Endothelial cell of umbilical vein (primary cell): ENCODE results near the gene ERVW-1. TPM values are rescaled to one million over a fixed set of nuclear protein-coding genes. Genes with fewer than 3 reads are reported as not detected.

Experiments used
- BruUV-seq: library from RNA; stranded (reverse); fragments of 400-500 nt; replicated peaks from 2 replicates; lab custom pipeline; 2021; lab: Mats Ljungman, UMichigan
- CTCF ChIA-PET: fragments of 300-600, 350-600 bp; sonication (Branson Sonifier 250); formaldehyde crosslinking; loops from one replicate; lab custom pipeline; 2021; ENCODE audit warnings: antibody characterized with exemption, inconsistent platforms; lab: Charles Lee
- POLR2A ChIA-PET: fragments of 300-600, 350-600 bp; sonication (Branson Sonifier 250); formaldehyde crosslinking; loops from one replicate; lab custom pipeline; 2021; ENCODE audit warnings: antibody characterized with exemption, inconsistent platforms; lab: Charles Lee
- DNase-seq: peaks from one replicate; pipeline ENCODE4 v3.0.0-alpha.2; 2011; ENCODE audit warnings: low read depth, low spot score
- FAIRE-seq: peaks from 2 replicates; lab custom pipeline; 2011; peaks lifted over from hg19 to GRCh38; lab: Jason Lieb, UNC
- H2AFZ ChIP-seq: 2 replicates; pipeline ENCODE4 v1.6.0; 2012; ENCODE audit warnings: low read depth, low read length, control low read depth, inconsistent platforms
- H3K27ac ChIP-seq: 2 replicates; pipeline ENCODE4 v1.5.1; 2011; ENCODE audit warnings: low read depth, mild to moderate bottlenecking, control low read depth, low read length, moderate library complexity; ENCODE audit not compliant: insufficient read depth
- H3K27me3 ChIP-seq, 2 experiments: 2 replicates each; pipeline versions ENCODE4 v1.6.0 to v1.6.1; 2011; ENCODE audit warnings: low read length in 2 of 2, mixed read lengths in 1 of 2; ENCODE audit not compliant: control insufficient read depth in 2 of 2, insufficient read depth in 2 of 2
- H3K36me3 ChIP-seq, 2 experiments: 2 replicates in 1 of 2; 3 replicates in 1 of 2; pipeline ENCODE4 v1.5.1; 2011; ENCODE audit warnings: low read length in 2 of 2, mild to moderate bottlenecking in 1 of 2, moderate library complexity in 1 of 2; ENCODE audit not compliant: control insufficient read depth in 2 of 2, insufficient read depth in 2 of 2; ENCODE audit errors: extremely low read depth in 1 of 2
- H3K4me1 ChIP-seq: 3 replicates; pipeline ENCODE4 v1.5.1; 2011; ENCODE audit warnings: mild to moderate bottlenecking, low read length; ENCODE audit not compliant: control insufficient read depth, insufficient read depth; ENCODE audit errors: extremely low read depth
- H3K4me2 ChIP-seq: 2 replicates; pipeline ENCODE4 v1.6.1; 2011; ENCODE audit warnings: low read length, control low read depth, mixed read lengths; ENCODE audit not compliant: insufficient read depth
- H3K4me3 ChIP-seq, 3 experiments: fragments of 200-600 bp in 1 of 3; sonication (generic), shearing (Covaris generic) in 1 of 3; replicated peaks in 1 of 3; 2 replicates each; pipeline ENCODE4 v1.5.1; 2011 to 2016; ENCODE audit warnings: control low read depth in 3 of 3, low read length in 3 of 3, mild to moderate bottlenecking in 2 of 3, inconsistent platforms in 1 of 3, low read depth in 1 of 3, moderate library complexity in 1 of 3; ENCODE audit not compliant: insufficient read depth in 1 of 3
- H3K79me2 ChIP-seq: 2 replicates; pipeline ENCODE4 v1.6.0; 2012; ENCODE audit warnings: low read length, inconsistent platforms; ENCODE audit not compliant: control insufficient read depth, insufficient read depth
- H3K9ac ChIP-seq: replicated peaks from 2 replicates; pipeline ENCODE3; 2011; ENCODE audit warnings: low read length, control low read depth; ENCODE audit not compliant: insufficient read depth; ENCODE audit errors: extremely low read depth
- H3K9me1 ChIP-seq: replicated peaks from 3 replicates; pipeline ENCODE4 v1.6.0; 2011; ENCODE audit warnings: mild to moderate bottlenecking, low read length; ENCODE audit not compliant: control insufficient read depth, insufficient read depth; ENCODE audit errors: extremely low read depth
- H3K9me3 ChIP-seq: replicated peaks from 2 replicates; pipeline ENCODE4 v1.5.1; 2012; ENCODE audit warnings: low read length, inconsistent platforms; ENCODE audit not compliant: control insufficient read depth, insufficient read depth
- H4K20me1 ChIP-seq: replicated peaks from 2 replicates; pipeline ENCODE3; 2011; ENCODE audit warnings: mild to moderate bottlenecking, low read length; ENCODE audit not compliant: control insufficient read depth, insufficient read depth; ENCODE audit errors: extremely low read depth
- CTCF ChIP-seq, 2 donors: IDR thresholded peaks; 1 replicate in 1 of 2; 2 replicates in 1 of 2; pipeline ENCODE4 v1.5.1; 2011; ENCODE audit warnings: low read length in 2 of 2, mild to moderate bottlenecking in 2 of 2, moderate library complexity in 2 of 2, control low read depth in 1 of 2, inconsistent platforms in 1 of 2, low read depth in 1 of 2; ENCODE audit not compliant: insufficient read depth in 1 of 2; ENCODE audit errors: extremely low read depth in 1 of 2
- EZH2 ChIP-seq: IDR thresholded peaks from 2 replicates; pipeline ENCODE4 v1.6.1; 2012; ENCODE audit warnings: borderline replicate concordance, low read depth, mild to moderate bottlenecking, moderate library complexity, low read length, inconsistent platforms; ENCODE audit not compliant: severe bottlenecking
- FOS ChIP-seq: IDR thresholded peaks from 2 replicates; pipeline ENCODE4 v1.6.1; 2011; ENCODE audit warnings: mild to moderate bottlenecking, low read length, moderate library complexity, borderline replicate concordance; ENCODE audit not compliant: insufficient read depth
- GATA2 ChIP-seq: IDR thresholded peaks from 2 replicates; pipeline ENCODE4 v1.7.0; 2011; ENCODE audit warnings: low read depth, mild to moderate bottlenecking, moderate library complexity, mixed read lengths, low read length; ENCODE audit not compliant: insufficient read length, insufficient read depth
- JUN ChIP-seq: IDR thresholded peaks from 2 replicates; pipeline ENCODE4 v1.6.1; 2011; ENCODE audit warnings: borderline replicate concordance, low read depth; ENCODE audit not compliant: insufficient read length, insufficient read depth
- MAX ChIP-seq: IDR thresholded peaks from 2 replicates; pipeline ENCODE4 v1.6.1; 2011; ENCODE audit not compliant: insufficient read depth, insufficient read length
- MYC ChIP-seq: IDR thresholded peaks from one replicate; pipeline ENCODE4 v1.6.1; 2011; ENCODE audit warnings: mild to moderate bottlenecking, low read depth, low read length
- POLR2A ChIP-seq: IDR thresholded peaks from 2 replicates; pipeline ENCODE4 v1.6.1; 2012; ENCODE audit warnings: low read depth, mild to moderate bottlenecking, control low read depth, low read length
- POLR2AphosphoS5 ChIP-seq: IDR thresholded peaks from 2 replicates; pipeline ENCODE4 v1.6.1; 2012; ENCODE audit warnings: low read depth, mild to moderate bottlenecking, control low read depth, low read length, moderate library complexity; ENCODE audit not compliant: insufficient read depth
- dilution Hi-C: fragments of 300-500 bp; cut with MboI; formaldehyde crosslinking; loops from one replicate; pipeline ENCODE4 v1.15.0; 2019; ENCODE audit warnings: low sequenced_read_pairs; ENCODE audit not compliant: extremely low pct_ligation_motif_present
- intact Hi-C: fragments of 100-400 bp; cut with micrococcal nuclease; formaldehyde crosslinking; loops from one replicate; pipeline ENCODE4 v1.10.0; 2022
- polyA plus RNA-seq, 4 experiments: library from polyadenylated mRNA; depleted of rRNA in 3 of 4; stranded (reverse) in 3 of 4; unstranded in 1 of 4; fragments of >200 nt; gene quantifications; 2 replicates each; pipeline versions ENCODE4 v1.2.1 to v1.2.3, GENCODE V29; 2011 to 2012; ENCODE audit warnings: missing spikeins in 1 of 4
- total RNA-seq: library from RNA; stranded (reverse); gene quantifications from 2 replicates; pipeline ENCODE4 v1.2.3, GENCODE V29; 2021

ERVW-1 gene
- total and polyA plus RNA-seq, 2 donors (not counting 3 experiments of a cell fraction or from before 2014, with no cell fraction given), result not detected

GRCh38 chr7:92451645-92452044 is 26.1 kb downstream of the ERVW-1 start:
- dilution Hi-C loops, result no loop called here
- no peak overlapping the region for H3K4me3 ChIP-seq
- H3K27ac ChIP-seq, result no peak overlapping the region
- no peak for TF ChIP-seq POLR2AphosphoS5
- no peak for TF ChIP-seq CTCF (IDR thresholded peaks at IDR 0.05; ENCODE audit: extremely low read depth in 1 of 2, insufficient read depth in 1 of 2, low read depth in 1 of 2, low read length in 2 of 2)
- no peak for TF ChIP-seq MAX
- TF ChIP-seq MYC, result no peak
- TF ChIP-seq GATA2, result no peak
- TF ChIP-seq EZH2, result no peak
- TF ChIP-seq JUN, result no peak
- TF ChIP-seq FOS, result no peak
- no peak for TF ChIP-seq POLR2A
- H3K4me1 ChIP-seq, result peaks cover 10% of the 10 kb centered on the region
- H2AFZ ChIP-seq, result no peak overlapping the region
- H3K9ac ChIP-seq, result no peak overlapping the region
- no peaks in the 10 kb centered on the region for H3K9me3 ChIP-seq
- H3K36me3 ChIP-seq, result peaks cover 4 to 16% of the 10 kb centered on the region in 2 experiments
- H3K4me2 ChIP-seq, result no peak overlapping the region
- ChIA-PET CTCF (no interaction called here), POLR2A (no interaction called here)
- no peak for FAIRE-seq
- H3K79me2 ChIP-seq, result peaks cover 12% of the 10 kb centered on the region
- no peaks in the 10 kb centered on the region for H4K20me1 ChIP-seq
- BruUV-seq, result no TSS peak
- intact Hi-C loops, result no loop called here
- DNase-seq, result no peak
- no peaks in the 10 kb centered on the region for H3K9me1 ChIP-seq
- H3K27me3 ChIP-seq, result no peaks in the 10 kb centered on the region
